SK-N-MC (cell line): ENCODE results near the gene PHF2.

Experiments used
- DNase-seq: peaks from one replicate; pipeline ENCODE4 v3.0.0-alpha.2; 2011; ENCODE audit warnings: low read depth, low spot score
- H3K27ac ChIP-seq: fragments of 200-600 bp; sonication (generic); 2 replicates; pipeline ENCODE4 v1.5.1; 2016; ENCODE audit warnings: mixed run types
- H3K36me3 ChIP-seq: fragments of 200-600 bp; sonication (generic); 2 replicates; pipeline ENCODE4 v1.6.1; 2017; ENCODE audit warnings: antibody characterized with exemption, low read length, mixed read lengths; ENCODE audit not compliant: insufficient read depth
- H3K4me3 ChIP-seq: fragments of 200-600 bp; sonication (generic); 2 replicates; pipeline ENCODE4 v1.5.1; 2016
- H3K9ac ChIP-seq: fragments of 200-600 bp; sonication (generic); 2 replicates; pipeline ENCODE4 v1.8.0; 2017; ENCODE audit warnings: mixed run types, mixed read lengths; ENCODE audit not compliant: insufficient read length
- H3K9me3 ChIP-seq: fragments of 200-600 bp; sonication (generic); 2 replicates; pipeline ENCODE4 v1.6.1; 2017; ENCODE audit warnings: low read depth, mild to moderate bottlenecking, antibody characterized with exemption, low read length, moderate library complexity, mixed read lengths
- EZH2 ChIP-seq: fragments of 200-600 bp; sonication (generic); IDR thresholded peaks from one replicate; pipeline ENCODE4 v1.6.1; 2017; ENCODE audit warnings: antibody characterized with exemption
- FOXP2 ChIP-seq: optimal IDR thresholded peaks from 2 replicates; pipeline ENCODE3; 2011; ENCODE audit warnings: mild to moderate bottlenecking, moderate library complexity; ENCODE audit not compliant: insufficient read depth; ENCODE audit errors: extremely low read length, control extremely low read depth
- POLR2AphosphoS5 ChIP-seq: IDR thresholded peaks from 2 replicates; pipeline ENCODE4 v1.6.1; 2012; ENCODE audit warnings: mild to moderate bottlenecking, low read depth, low read length, borderline replicate concordance

PHF2 gene

GRCh38 chr9:93633492-93634221 lies 57.3 kb downstream of the PHF2 start:
- no peaks in the 10 kb centered on the region; the same call in none of the 2 replicates for H3K9me3 ChIP-seq
- H3K4me3 ChIP-seq = no peak overlapping the region
- H3K27ac ChIP-seq = no peak overlapping the region
- H3K36me3 ChIP-seq = peaks cover 26% of the 10 kb centered on the region
- TF ChIP-seq FOXP2 (no peak), EZH2 (no peak), POLR2AphosphoS5 (no peak)
- H3K9ac ChIP-seq = no peak overlapping the region
- no peak for DNase-seq

- TF ChIP-seq FOXP2 (no peak), POLR2AphosphoS5 (no peak), EZH2 (no peak)
- H3K9me3 ChIP-seq = peaks cover under 1% of the 10 kb centered on the region
- no peak overlapping the region for H3K4me3 ChIP-seq
- no peak overlapping the region for H3K27ac ChIP-seq
- no peak overlapping the region for H3K9ac ChIP-seq
- H3K36me3 ChIP-seq = peaks cover 34% of the 10 kb centered on the region
- no peak for DNase-seq
These were observed 58.2 kb downstream of the PHF2 start for GRCh38 chr9:93634311-93635185.

- TF ChIP-seq FOXP2 (no peak), POLR2AphosphoS5 (no peak), EZH2 (no peak)
- Histone ChIP-seq H3K27ac (no peak overlapping the region), H3K4me3 (no peak overlapping the region), H3K9ac (no peak overlapping the region), H3K9me3 (peaks cover 3% of the 10 kb centered on the region), H3K36me3 (peaks cover 43% of the 10 kb centered on the region)
- no peak for DNase-seq
These were observed 59.1 kb downstream of the PHF2 start for GRCh38 chr9:93635186-93636107.

DNA sequence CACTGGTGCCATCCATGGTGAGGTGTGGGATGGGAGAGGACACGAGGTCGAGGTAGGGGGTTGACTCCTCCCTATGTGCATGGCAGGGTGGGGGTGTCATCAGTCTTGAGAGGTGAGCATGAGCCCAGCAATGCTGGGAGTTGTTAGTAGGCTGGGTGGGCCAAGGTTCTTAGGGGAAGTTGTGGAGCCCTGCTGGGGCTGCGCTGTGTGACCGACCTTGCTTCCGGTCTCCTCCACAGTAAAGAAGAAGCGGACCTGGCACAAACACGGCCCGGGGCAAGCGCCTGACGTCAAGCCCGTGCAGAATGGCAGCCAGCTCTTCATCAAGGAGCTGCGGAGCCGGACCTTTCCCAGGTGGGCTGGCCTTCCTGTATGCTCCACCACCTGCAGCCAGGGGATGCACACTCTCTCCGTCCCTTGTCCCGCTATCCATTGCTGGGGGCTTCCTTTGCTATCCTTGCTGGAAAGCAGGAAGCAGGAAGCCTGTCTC lies 59.8 kb downstream of the PHF2 start:
- Histone ChIP-seq H3K36me3 (peaks cover 46% of the 10 kb centered on the region), H3K9ac (no peak overlapping the region), H3K27ac (no peak overlapping the region), H3K4me3 (no peak overlapping the region), H3K9me3 (peaks cover 3% of the 10 kb centered on the region)
- TF ChIP-seq POLR2AphosphoS5 (no peak), EZH2 (no peak), FOXP2 (no peak)
- no peak for DNase-seq

- Histone ChIP-seq H3K9ac (no peak overlapping the region), H3K27ac (no peak overlapping the region), H3K36me3 (peaks cover 46% of the 10 kb centered on the region), H3K4me3 (no peak overlapping the region), H3K9me3 (peaks cover 3% of the 10 kb centered on the region)
- DNase-seq = no peak
- TF ChIP-seq EZH2 (no peak), POLR2AphosphoS5 (no peak), FOXP2 (no peak)
These were observed 60.3 kb downstream of the PHF2 start for GRCh38 chr9:93636667-93637066.

GRCh38 chr9:93637886-93638285 lies 61.5 kb downstream of the PHF2 start:
- no peak overlapping the region for H3K9ac ChIP-seq
- TF ChIP-seq POLR2AphosphoS5 = no peak
- no peak for TF ChIP-seq FOXP2
- TF ChIP-seq EZH2 = no peak
- no peak overlapping the region for H3K4me3 ChIP-seq
- H3K27ac ChIP-seq = no peak overlapping the region
- peaks cover 46% of the 10 kb centered on the region for H3K36me3 ChIP-seq
- no peak for DNase-seq
- peaks cover 3% of the 10 kb centered on the region for H3K9me3 ChIP-seq

- H3K9me3 ChIP-seq = peaks cover 3% of the 10 kb centered on the region
- H3K4me3 ChIP-seq = no peak overlapping the region
- no peak overlapping the region for H3K27ac ChIP-seq
- DNase-seq = no peak
- H3K36me3 ChIP-seq = peaks cover 49% of the 10 kb centered on the region
- no peak overlapping the region for H3K9ac ChIP-seq
- TF ChIP-seq POLR2AphosphoS5 = no peak
- TF ChIP-seq FOXP2 = no peak
- no peak for TF ChIP-seq EZH2
These were observed 63.6 kb downstream of the PHF2 start for GRCh38 chr9:93640027-93640426.

- H3K9me3 ChIP-seq = peaks cover 3% of the 10 kb centered on the region; the same call in 1 of the 2 replicates
- H3K9ac ChIP-seq = no peak overlapping the region
- H3K27ac ChIP-seq = no peak overlapping the region
- H3K4me3 ChIP-seq = no peak overlapping the region
- H3K36me3 ChIP-seq = peaks cover 30% of the 10 kb centered on the region
- TF ChIP-seq FOXP2 = no peak
- no peak for TF ChIP-seq POLR2AphosphoS5
- no peak for TF ChIP-seq EZH2
- DNase-seq = no peak
These were observed 66.6 kb downstream of the PHF2 start for GRCh38 chr9:93642961-93643360.
